Mucosa of rectum (tissue), 2 donors: ENCODE results near the gene EEPD1.

Source experiments
- H3K27ac ChIP-seq, 2 donors: one replicate each; pipeline ENCODE4 v1.7.0; 2013; ENCODE audit warnings: inconsistent platforms in 2 of 2, low read depth in 2 of 2, low read length in 2 of 2
- H3K27me3 ChIP-seq, 2 donors: one replicate each; pipeline ENCODE4 v1.7.0; 2013; ENCODE audit warnings: low read length in 2 of 2; ENCODE audit not compliant: control insufficient read depth in 2 of 2, insufficient read depth in 2 of 2
- H3K36me3 ChIP-seq, 2 donors: one replicate each; pipeline ENCODE4 v1.7.0; 2013; ENCODE audit warnings: low read length in 2 of 2; ENCODE audit not compliant: control insufficient read depth in 2 of 2, insufficient read depth in 2 of 2
- H3K4me1 ChIP-seq, 2 donors: one replicate each; pipeline ENCODE4 v1.7.0; 2013; ENCODE audit warnings: low read length in 2 of 2, mild to moderate bottlenecking in 1 of 2; ENCODE audit not compliant: control insufficient read depth in 2 of 2, insufficient read depth in 2 of 2
- H3K4me3 ChIP-seq, 2 donors: one replicate each; pipeline ENCODE4 v1.7.0; 2013; ENCODE audit warnings: low read length in 2 of 2
- H3K9ac ChIP-seq, 2 donors: one replicate each; pipeline ENCODE4 v1.7.0; 2013; ENCODE audit warnings: low read length in 2 of 2, low read depth in 1 of 2, mild to moderate bottlenecking in 1 of 2
- H3K9me3 ChIP-seq, 2 donors: one replicate each; pipeline ENCODE4 v1.7.0; 2013; ENCODE audit warnings: low read length in 2 of 2; ENCODE audit not compliant: control insufficient read depth in 2 of 2
- donor health status: healthy.
- donor health status: Normal muscosa, but diverticular disease.

Gene EEPD1

GRCh38 chr7:36167403-36168050 is 14.5 kb downstream of the EEPD1 start:
- no peaks in the 10 kb centered on the region for H3K36me3 ChIP-seq
- H3K27ac ChIP-seq = no peak overlapping the region
- no peaks in the 10 kb centered on the region for H3K9me3 ChIP-seq
- H3K4me3 ChIP-seq = no peak overlapping the region
- H3K27me3 ChIP-seq = no peaks in the 10 kb centered on the region
- peaks cover 0 to 5% of the 10 kb centered on the region in 2 donors for H3K4me1 ChIP-seq
- H3K9ac ChIP-seq = no peak overlapping the region

GRCh38 chr7:36171503-36171902 is 18.4 kb downstream of the EEPD1 start:
- H3K9ac ChIP-seq = no peak overlapping the region
- H3K9me3 ChIP-seq = no peaks in the 10 kb centered on the region
- no peaks in the 10 kb centered on the region for H3K27me3 ChIP-seq
- no peaks in the 10 kb centered on the region for H3K36me3 ChIP-seq
- no peak overlapping the region for H3K27ac ChIP-seq
- H3K4me1 ChIP-seq = no peaks in the 10 kb centered on the region
- no peak overlapping the region for H3K4me3 ChIP-seq

- Histone ChIP-seq H3K27me3 (no peaks in the 10 kb centered on the region), H3K27ac (peak overlapping the region in 1 of 2 donors; percentile 23), H3K4me1 (no peaks in the 10 kb centered on the region), H3K36me3 (no peaks in the 10 kb centered on the region), H3K9ac (no peak overlapping the region), H3K9me3 (no peaks in the 10 kb centered on the region), H3K4me3 (no peak overlapping the region)
Measured at GRCh38 chr7:36175886-36176285, 22.8 kb downstream of the EEPD1 start.

- H3K9me3 ChIP-seq = no peaks in the 10 kb centered on the region
- no peaks in the 10 kb centered on the region for H3K36me3 ChIP-seq
- H3K4me3 ChIP-seq = no peak overlapping the region
- H3K27ac ChIP-seq = no peak overlapping the region
- H3K4me1 ChIP-seq = no peaks in the 10 kb centered on the region
- no peak overlapping the region for H3K9ac ChIP-seq
- no peaks in the 10 kb centered on the region for H3K27me3 ChIP-seq
Measured at GRCh38 chr7:36176697-36177096, 23.6 kb downstream of the EEPD1 start.

GRCh38 chr7:36180121-36180520 is 27.1 kb downstream of the EEPD1 start:
- H3K9me3 ChIP-seq = no peaks in the 10 kb centered on the region
- H3K27ac ChIP-seq = no peak overlapping the region
- no peaks in the 10 kb centered on the region for H3K27me3 ChIP-seq
- H3K4me1 ChIP-seq = no peaks in the 10 kb centered on the region
- no peaks in the 10 kb centered on the region for H3K36me3 ChIP-seq
- no peak overlapping the region for H3K4me3 ChIP-seq
- no peak overlapping the region for H3K9ac ChIP-seq

GRCh38 chr7:36181668-36182067 is 28.6 kb downstream of the EEPD1 start:
- H3K9ac ChIP-seq = no peak overlapping the region
- H3K36me3 ChIP-seq = no peaks in the 10 kb centered on the region
- H3K9me3 ChIP-seq = no peaks in the 10 kb centered on the region
- no peak overlapping the region for H3K27ac ChIP-seq
- H3K4me3 ChIP-seq = no peak overlapping the region
- no peaks in the 10 kb centered on the region for H3K27me3 ChIP-seq
- no peaks in the 10 kb centered on the region for H3K4me1 ChIP-seq

- Histone ChIP-seq H3K9ac (no peak overlapping the region), H3K9me3 (no peaks in the 10 kb centered on the region), H3K4me1 (no peaks in the 10 kb centered on the region), H3K27ac (no peak overlapping the region), H3K4me3 (no peak overlapping the region), H3K27me3 (no peaks in the 10 kb centered on the region), H3K36me3 (no peaks in the 10 kb centered on the region)
Measured at GRCh38 chr7:36182854-36183604, 30.0 kb downstream of the EEPD1 start.

GRCh38 chr7:36185092-36185491 is 32.0 kb downstream of the EEPD1 start:
- Histone ChIP-seq H3K27me3 (no peaks in the 10 kb centered on the region), H3K9me3 (no peaks in the 10 kb centered on the region), H3K27ac (no peak overlapping the region), H3K4me1 (no peaks in the 10 kb centered on the region), H3K4me3 (no peak overlapping the region), H3K9ac (no peak overlapping the region), H3K36me3 (no peaks in the 10 kb centered on the region)

- H3K4me3 ChIP-seq = no peak overlapping the region
- H3K9me3 ChIP-seq = no peaks in the 10 kb centered on the region
- H3K27ac ChIP-seq = no peak overlapping the region
- no peaks in the 10 kb centered on the region for H3K36me3 ChIP-seq
- no peak overlapping the region for H3K9ac ChIP-seq
- no peaks in the 10 kb centered on the region for H3K27me3 ChIP-seq
- no peaks in the 10 kb centered on the region for H3K4me1 ChIP-seq
Measured at GRCh38 chr7:36185756-36186155, 32.7 kb downstream of the EEPD1 start.

GRCh38 chr7:36186359-36187121 is 33.5 kb downstream of the EEPD1 start:
- Histone ChIP-seq H3K4me1 (no peaks in the 10 kb centered on the region), H3K27ac (no peak overlapping the region), H3K9ac (no peak overlapping the region), H3K9me3 (no peaks in the 10 kb centered on the region), H3K36me3 (no peaks in the 10 kb centered on the region), H3K27me3 (no peaks in the 10 kb centered on the region), H3K4me3 (no peak overlapping the region)
